DMS 273 (cell line): Measurements from ENCODE around the gene IQGAP1.
"Not testable (repeated sequence)": the region's sequence is repeated elsewhere in the genome, so short reads cannot be mapped to it uniquely, and the experiment has no call there.

Experiments
- DNase-seq: peaks from one replicate; lab custom pipeline; 2025; ENCODE audit not compliant: unreplicated experiment; lab: John Stamatoyannopoulos, UW

Gene IQGAP1

DNA sequence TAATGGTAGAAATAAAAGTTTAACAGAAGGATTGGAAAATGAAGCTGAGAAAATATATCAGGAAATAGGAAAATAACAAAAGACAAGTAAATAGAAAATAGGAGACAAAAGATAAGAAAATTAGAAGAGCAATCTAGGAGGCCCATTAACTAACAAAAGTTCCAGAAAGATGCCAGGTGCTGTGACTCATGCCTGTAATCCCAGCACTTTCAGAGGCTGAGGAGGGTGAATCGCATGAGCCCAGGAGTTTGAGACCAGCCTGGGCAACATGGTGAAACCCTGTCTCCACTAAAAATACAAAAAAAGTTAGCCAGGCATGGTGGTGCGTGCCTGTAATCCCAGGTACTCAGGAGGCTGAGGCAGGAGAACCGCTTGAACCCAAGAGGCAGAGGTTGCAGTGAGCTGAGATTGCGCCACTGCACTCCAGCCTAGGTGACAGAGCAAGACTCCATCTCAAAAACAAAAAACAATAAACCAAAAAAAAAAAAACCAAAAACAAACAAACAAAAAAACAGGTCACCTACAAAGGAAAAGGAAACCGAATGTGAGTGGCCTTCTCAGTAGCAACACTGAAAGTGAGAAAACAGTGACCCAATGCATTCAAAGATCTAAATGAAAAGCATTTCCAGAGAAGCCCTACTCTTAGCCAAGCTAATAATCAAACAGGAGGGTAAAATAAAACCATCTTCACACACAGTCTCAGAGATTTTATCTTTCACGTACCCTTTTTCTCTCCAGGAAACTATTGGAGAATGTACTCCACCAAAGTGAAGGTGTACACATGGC lies 136.2 kb downstream of the IQGAP1 start:
- not testable (repeated sequence) for DNase-seq

DNA sequence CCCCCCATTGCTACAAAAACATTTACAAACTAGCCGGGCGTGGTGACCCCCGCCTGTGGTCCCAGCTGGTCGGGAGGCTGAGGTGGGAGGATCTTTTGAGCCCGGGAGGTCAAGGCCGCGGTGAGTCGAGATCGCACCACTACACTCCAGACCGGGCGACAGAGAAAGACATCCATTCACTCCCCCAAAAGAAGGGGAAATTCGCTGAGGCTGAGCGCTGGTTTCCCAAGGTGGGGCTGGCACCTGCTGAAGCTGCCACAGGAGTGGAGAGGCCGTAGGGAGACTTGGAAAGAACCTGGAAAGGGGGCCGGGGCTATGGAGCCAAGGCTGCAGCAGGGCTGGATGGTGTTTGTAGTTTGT lies 140.9 kb downstream of the IQGAP1 start:
- no peak for DNase-seq

DNA sequence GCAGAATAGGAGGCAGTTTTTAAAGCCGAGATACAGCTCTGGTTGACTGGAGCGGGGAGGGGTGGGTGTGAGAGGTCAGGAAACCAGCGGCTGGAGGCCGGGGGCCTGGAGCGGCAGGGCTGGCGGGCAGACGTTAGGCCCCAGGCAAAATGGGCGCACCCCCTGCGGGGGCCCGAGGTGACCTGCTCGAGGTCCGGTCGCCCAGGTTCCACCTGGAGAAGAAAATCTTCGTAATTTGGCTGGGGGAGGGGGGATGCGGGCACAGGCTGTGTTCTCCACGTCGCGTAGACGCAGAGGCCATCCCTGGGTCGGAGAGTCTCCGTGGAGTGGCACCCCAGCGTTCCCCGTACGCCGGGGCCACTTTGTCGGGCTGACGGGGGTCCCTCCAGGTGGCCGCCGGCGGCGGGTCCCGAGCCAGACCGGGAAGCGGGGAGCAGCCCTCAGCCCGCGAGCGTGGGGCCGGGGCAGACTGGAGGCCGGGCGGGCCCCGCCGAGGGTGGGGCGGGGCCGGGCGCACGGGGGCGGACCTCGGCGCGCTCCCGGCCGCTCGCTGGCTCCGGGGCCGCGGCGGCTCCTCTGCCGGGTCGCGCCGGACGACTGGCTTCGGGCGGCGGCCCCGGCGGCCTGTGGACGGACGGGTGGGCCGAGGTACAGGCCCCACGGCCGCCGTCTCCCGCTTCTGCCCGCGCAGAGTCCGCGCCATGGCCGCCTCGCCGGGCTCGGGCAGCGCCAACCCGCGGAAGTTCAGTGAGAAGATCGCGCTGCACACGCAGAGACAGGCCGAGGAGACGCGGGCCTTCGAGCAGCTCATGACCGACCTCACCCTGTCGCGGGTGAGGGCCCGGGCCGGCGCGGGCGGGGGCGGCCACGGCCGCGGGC lies 141.6 kb downstream of the IQGAP1 start, which contains the start of gene CRTC3:
Gene CRTC3, plus strand, starts transcription at position 553 of the 879 bp plus-strand sequence. Its CDS starts 149 bp downstream, at position 702.
- peak; percentile 71 for DNase-seq

DNA sequence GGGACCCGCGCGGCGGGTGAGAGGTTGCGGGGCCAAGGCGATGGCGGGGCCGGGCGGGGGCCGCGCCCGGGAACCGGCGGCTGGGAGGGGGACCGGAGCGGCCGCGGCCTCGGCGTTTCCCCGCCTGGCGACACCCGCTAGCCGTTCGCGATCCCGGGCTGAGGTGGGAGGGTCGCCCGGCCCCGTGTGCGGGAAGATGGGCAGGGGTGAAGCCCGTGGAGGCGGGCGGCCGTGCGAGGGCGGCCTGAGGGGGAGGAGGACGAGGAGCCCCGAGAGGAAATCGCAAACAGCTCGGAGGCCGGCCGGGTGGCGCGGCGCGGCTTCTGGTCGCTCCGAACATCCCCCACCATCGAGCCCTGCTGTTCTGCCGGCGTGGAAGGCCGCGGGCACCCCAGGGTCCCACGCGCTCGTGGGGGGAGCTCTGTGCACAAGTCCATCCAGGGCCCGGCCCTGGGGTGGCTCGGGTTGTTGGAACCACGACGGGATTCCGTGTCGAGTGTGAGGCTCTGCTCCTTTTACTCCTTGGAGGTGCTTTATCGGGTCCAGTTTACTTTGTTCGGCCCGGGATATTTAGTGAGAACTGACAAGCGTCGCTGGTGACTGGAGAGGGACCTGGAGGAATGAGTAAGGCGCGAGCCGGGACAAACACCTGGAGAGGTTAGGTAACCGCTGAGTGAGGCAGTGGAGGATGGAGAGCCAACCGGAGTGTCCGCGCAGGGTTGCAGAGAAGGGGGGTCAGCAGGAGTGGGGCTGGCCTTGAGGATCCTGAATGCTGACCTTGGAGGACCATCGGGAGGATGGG lies 142.4 kb downstream of the IQGAP1 start:
- DNase-seq, result peak; percentile 65

DNA sequence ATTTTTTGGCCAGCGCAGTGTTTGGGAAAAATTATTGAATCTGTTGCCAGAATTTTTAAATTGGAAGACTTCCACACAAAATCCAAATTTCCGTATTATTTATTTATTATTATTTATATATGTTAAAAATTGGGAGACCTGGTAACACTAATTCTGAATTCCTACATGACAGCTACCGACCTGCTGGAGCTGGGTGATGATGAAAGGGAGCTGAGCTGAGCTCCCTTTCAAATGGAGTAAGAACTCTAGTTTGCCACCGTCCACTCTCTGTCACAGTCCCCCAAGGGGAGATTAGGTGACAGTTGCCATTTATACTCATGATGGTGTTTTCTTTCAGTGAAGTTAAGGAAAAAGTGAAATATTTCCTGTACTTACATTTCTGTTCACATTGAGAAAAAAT lies 143.1 kb downstream of the IQGAP1 start:
- DNase-seq, result no peak

- no peak for DNase-seq
These were observed 147.2 kb downstream of the IQGAP1 start for GRCh38 chr15:90535254-90535653.

- no peak for DNase-seq
These were observed 151.7 kb downstream of the IQGAP1 start for GRCh38 chr15:90539789-90540188.

DNA sequence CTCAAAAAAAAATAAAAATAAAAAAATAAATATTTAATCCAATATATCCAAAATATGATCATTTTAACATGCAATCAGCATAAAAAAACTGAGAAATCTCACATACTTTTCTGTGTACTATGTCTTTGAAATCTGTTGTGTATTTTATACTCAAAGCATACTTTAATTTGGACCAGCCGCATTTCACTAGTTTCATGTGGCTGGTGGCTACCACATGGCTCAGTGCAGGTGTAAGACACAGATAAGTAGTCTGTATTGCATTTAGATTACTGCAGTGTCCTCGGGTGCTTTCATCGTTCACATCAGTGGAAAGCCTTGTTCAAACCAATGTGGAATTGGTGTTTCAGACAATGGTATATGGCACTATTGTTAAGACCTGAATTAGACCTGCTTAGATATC lies 152.7 kb downstream of the IQGAP1 start:
- DNase-seq, result no peak

- DNase-seq, result no peak
These were observed 157.1 kb downstream of the IQGAP1 start for GRCh38 chr15:90545095-90545494.

DNA sequence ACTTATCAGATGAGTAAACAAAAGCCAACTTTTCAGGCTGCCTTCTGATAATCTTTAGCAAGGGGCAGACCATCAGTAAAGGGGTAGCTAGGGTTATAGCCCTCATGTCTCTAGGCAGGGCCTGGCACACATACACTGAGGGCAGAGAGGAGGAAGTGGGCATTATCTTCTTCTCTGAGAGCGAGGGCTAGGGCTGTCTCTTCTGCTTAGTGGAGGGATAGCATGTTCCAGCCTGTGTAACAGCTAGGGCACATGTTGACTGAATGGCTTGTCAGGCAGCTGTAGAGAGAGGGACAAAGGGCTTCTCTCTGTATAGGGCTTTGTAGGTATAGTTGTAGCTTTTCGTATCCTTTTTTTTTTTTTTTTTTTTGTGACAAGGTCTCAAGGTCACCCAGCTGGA lies 159.5 kb downstream of the IQGAP1 start:
- no peak for DNase-seq

DNA sequence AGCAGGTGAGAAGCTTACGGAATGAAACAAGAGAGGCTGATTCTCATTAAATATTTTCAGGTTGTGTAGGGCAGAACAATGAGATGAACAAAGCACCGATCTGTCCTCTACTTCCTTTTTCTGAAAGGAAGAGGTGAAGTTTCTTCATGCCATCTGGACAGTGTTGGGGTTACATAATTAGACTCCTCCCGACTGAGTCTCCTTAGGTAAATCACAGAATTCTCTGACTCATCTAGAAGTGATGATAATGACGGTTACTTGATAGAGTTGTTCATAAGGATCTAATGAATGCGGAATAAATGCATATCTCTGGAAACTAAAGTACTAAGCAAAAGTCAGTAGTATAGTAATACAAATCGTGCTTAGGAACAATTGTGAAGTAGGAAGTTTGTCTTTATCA lies 162.9 kb downstream of the IQGAP1 start:
- DNase-seq, result no peak
